ENCODE data around the gene GNA15.
"Not testable (repeated sequence)": the region's sequence is repeated elsewhere in the genome, so short reads cannot be mapped to it uniquely, and the experiment has no call there.

Gene GNA15

GRCh38 chr19:3135961-3136683 is at the start of gene GNA15:
TSS of gene GNA15 (plus strand) at chr19:3136033. CDS start at chr19:3136451, 418 bp downstream.
- no peak for TF ChIP-seq CTCF (IDR thresholded peaks at IDR 0.05; ENCODE audit: low read depth, low read length)
- DNase-seq (ENCODE audit: extremely low read depth, low read depth), result no peak

GRCh38 chr19:3087769-3088168 is 48.1 kb upstream of the GNA15 start:
- DNase-seq (ENCODE audit: extremely low read depth, low read depth), result no peak
- no peak for TF ChIP-seq CTCF (IDR thresholded peaks at IDR 0.05; ENCODE audit: low read depth, low read length)

GRCh38 chr19:3089299-3089855 is 46.5 kb upstream of the GNA15 start:
- DNase-seq (ENCODE audit: extremely low read depth, low read depth), result not testable (repeated sequence)

- DNase-seq (ENCODE audit: extremely low read depth, low read depth), result no peak
- no peak for TF ChIP-seq CTCF (IDR thresholded peaks at IDR 0.05; ENCODE audit: low read depth, low read length)
Observed at GRCh38 chr19:3094601-3095440, 41.0 kb upstream of the GNA15 start.

- TF ChIP-seq CTCF (IDR thresholded peaks at IDR 0.05; ENCODE audit: low read depth, low read length), result no peak
- DNase-seq (ENCODE audit: extremely low read depth, low read depth), result no peak
Observed at GRCh38 chr19:3095441-3096191, 40.2 kb upstream of the GNA15 start.

GRCh38 chr19:3096267-3096901 is 39.4 kb upstream of the GNA15 start:
- no peak for DNase-seq (ENCODE audit: extremely low read depth, low read depth)
- TF ChIP-seq CTCF (IDR thresholded peaks at IDR 0.05; ENCODE audit: low read depth, low read length), result no peak

- no peak for TF ChIP-seq CTCF (IDR thresholded peaks at IDR 0.05; ENCODE audit: low read depth, low read length)
- DNase-seq (ENCODE audit: extremely low read depth, low read depth), result no peak
Observed at GRCh38 chr19:3096902-3097326, 38.9 kb upstream of the GNA15 start.
